Measurements from ENCODE around the gene MLLT6. TPM values are rescaled to one million over a fixed set of nuclear protein-coding genes. Genes with fewer than 3 reads are reported as not detected.

Gene MLLT6
- total RNA-seq, 1 experiment from 2014 or later, result 72.5 TPM

GRCh38 chr17:38707678-38708351 lies 2.7 kb downstream of the MLLT6 start:
- ChIA-PET POLR2A (no interaction called here), CTCF (no interaction called here)
- Mint-ChIP-seq H3K27ac (ENCODE audit: unreplicated experiment) (no peak overlapping the region), H3K9me3 (ENCODE audit: unreplicated experiment) (no peaks in the 10 kb centered on the region), H3K4me1 (ENCODE audit: low read depth, unreplicated experiment) (peaks cover 27% of the 10 kb centered on the region), H3K4me3 (ENCODE audit: unreplicated experiment) (no peak overlapping the region), H3K27me3 (ENCODE audit: insufficient read depth, unreplicated experiment) (no peaks in the 10 kb centered on the region), H3K36me3 (ENCODE audit: insufficient read depth, unreplicated experiment) (peaks cover 39% of the 10 kb centered on the region)
- no peak for DNase-seq
- H3K27me3 ChIP-seq (replicated peaks; ENCODE audit: control insufficient read depth, insufficient read depth, low read length), result no peaks in the 10 kb centered on the region
- peaks cover 8% of the 10 kb centered on the region; the same call in 1 of the 2 replicates for H3K4me1 ChIP-seq
- intact Hi-C loops (cut with micrococcal nuclease; ENCODE audit: unreplicated experiment), result loop anchor here (10.0 kb wide), 1 partner anchor 993 kb away; no protein-coding TSS in a partner anchor
- no peaks in the 10 kb centered on the region for H3K9me3 ChIP-seq
- no TSS peak for BruUV-seq (replicated peaks)
- no peak overlapping the region for H3K4me3 ChIP-seq (ENCODE audit: low read depth, low read length)
- H3K36me3 ChIP-seq (ENCODE audit: control insufficient read depth, insufficient read depth, low read length), result peaks cover 2% of the 10 kb centered on the region
- no peak for TF ChIP-seq CTCF (IDR thresholded peaks at IDR 0.05; ENCODE audit: insufficient read depth in 1 of 2, low read depth in 1 of 2, low read length in 1 of 2, severe bottlenecking in 1 of 2, unreplicated experiment in 1 of 2)

- BruUV-seq (replicated peaks), result no TSS peak
- POLR2A ChIA-PET, result interaction anchor here (0.5 kb wide), 1 partner anchor 1099 kb away, joined by 6 read pairs; no protein-coding TSS in a partner anchor
- no peak for DNase-seq
Measured at GRCh38 chr17:38709104-38709820, 4.2 kb downstream of the MLLT6 start.

More at GRCh38 chr17:38709104-38709820, 4.2 kb downstream of the MLLT6 start:
- Histone ChIP-seq H3K36me3 (ENCODE audit: control insufficient read depth, insufficient read depth, low read length) (peaks cover 4% of the 10 kb centered on the region), H3K4me3 (ENCODE audit: low read depth, low read length) (no peak overlapping the region), H3K27me3 (replicated peaks; ENCODE audit: control insufficient read depth, insufficient read depth, low read length) (no peaks in the 10 kb centered on the region), H3K4me1 (no peaks in the 10 kb centered on the region; the same call in 1 of the 2 replicates), H3K9me3 (no peaks in the 10 kb centered on the region)
- Mint-ChIP-seq H3K36me3 (ENCODE audit: insufficient read depth, unreplicated experiment) (peaks cover 30% of the 10 kb centered on the region), H3K4me3 (ENCODE audit: unreplicated experiment) (no peak overlapping the region), H3K9me3 (ENCODE audit: unreplicated experiment) (no peaks in the 10 kb centered on the region), H3K27me3 (ENCODE audit: insufficient read depth, unreplicated experiment) (no peaks in the 10 kb centered on the region), H3K4me1 (ENCODE audit: low read depth, unreplicated experiment) (peaks cover 27% of the 10 kb centered on the region), H3K27ac (ENCODE audit: unreplicated experiment) (no peak overlapping the region)
- TF ChIP-seq CTCF (IDR thresholded peaks at IDR 0.05; ENCODE audit: insufficient read depth in 1 of 2, low read depth in 1 of 2, low read length in 1 of 2, severe bottlenecking in 1 of 2, unreplicated experiment in 1 of 2), result no peak
- intact Hi-C loops (cut with micrococcal nuclease; ENCODE audit: unreplicated experiment), result loop anchor here (10.0 kb wide), 1 partner anchor 994 kb away; no protein-coding TSS in a partner anchor
- CTCF ChIA-PET, result interaction anchor here (1.4 kb wide), 1 partner anchor 26 kb away, joined by 4 read pairs; no protein-coding TSS in a partner anchor

All from Caco-2 (cell line).